NCI-H1048 (cell line): ENCODE results near the gene UBR3.

Experiments
- DNase-seq: peaks from one replicate; lab custom pipeline; 2025; lab: John Stamatoyannopoulos, UW

The UBR3 gene

GRCh38 chr2:170052151-170052550 is 224.9 kb downstream of the UBR3 start:
- DNase-seq: no peak

DNA sequence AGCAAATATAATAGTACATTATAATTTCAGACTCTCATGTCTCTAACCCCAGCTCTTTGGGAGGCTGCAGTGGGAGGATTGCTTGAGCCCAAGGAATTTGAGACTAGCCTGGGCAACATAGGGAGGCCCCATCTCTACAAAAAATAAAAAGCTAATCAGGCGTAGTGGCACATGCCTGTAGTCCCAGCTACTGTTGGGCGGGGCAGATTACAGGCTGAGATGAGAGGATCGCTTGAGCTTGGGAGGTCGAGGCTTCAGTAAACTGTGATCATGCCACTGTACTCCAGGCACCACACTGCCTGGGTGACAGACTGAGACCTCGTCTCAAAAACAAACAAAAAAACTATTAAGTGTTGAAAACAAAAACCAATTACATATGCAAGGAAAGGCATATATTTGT is 227.7 kb downstream of the UBR3 start:
- no peak for DNase-seq

DNA sequence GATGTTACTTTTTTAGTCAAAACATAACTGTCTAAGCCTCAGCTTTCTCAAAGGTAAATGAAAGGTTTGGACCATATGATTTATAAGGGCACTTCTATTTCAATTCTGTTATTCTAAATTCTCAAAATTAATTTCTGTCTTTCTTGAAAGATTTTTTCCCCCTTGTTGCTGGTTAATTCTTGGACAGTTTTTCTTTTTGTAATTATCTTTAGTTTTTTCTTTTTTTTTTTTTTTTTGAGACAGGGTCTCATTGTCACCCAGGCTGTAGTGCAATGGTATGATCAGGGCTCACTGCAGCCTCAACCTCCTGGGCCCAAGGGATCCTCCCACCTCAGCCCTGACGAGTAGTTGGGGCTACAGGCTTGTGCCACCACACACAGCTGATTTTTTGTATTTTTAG is 229.6 kb downstream of the UBR3 start:
- DNase-seq: no peak

- no peak for DNase-seq
These were observed 236.4 kb downstream of the UBR3 start for GRCh38 chr2:170063456-170064235.

- DNase-seq: no peak
These were observed 243.5 kb downstream of the UBR3 start for GRCh38 chr2:170070778-170071177.

- peak; percentile 65 for DNase-seq
These were observed 246.0 kb downstream of the UBR3 start for GRCh38 chr2:170073288-170073687.

- DNase-seq: no peak
These were observed 248.9 kb downstream of the UBR3 start for GRCh38 chr2:170076189-170076588.

DNA sequence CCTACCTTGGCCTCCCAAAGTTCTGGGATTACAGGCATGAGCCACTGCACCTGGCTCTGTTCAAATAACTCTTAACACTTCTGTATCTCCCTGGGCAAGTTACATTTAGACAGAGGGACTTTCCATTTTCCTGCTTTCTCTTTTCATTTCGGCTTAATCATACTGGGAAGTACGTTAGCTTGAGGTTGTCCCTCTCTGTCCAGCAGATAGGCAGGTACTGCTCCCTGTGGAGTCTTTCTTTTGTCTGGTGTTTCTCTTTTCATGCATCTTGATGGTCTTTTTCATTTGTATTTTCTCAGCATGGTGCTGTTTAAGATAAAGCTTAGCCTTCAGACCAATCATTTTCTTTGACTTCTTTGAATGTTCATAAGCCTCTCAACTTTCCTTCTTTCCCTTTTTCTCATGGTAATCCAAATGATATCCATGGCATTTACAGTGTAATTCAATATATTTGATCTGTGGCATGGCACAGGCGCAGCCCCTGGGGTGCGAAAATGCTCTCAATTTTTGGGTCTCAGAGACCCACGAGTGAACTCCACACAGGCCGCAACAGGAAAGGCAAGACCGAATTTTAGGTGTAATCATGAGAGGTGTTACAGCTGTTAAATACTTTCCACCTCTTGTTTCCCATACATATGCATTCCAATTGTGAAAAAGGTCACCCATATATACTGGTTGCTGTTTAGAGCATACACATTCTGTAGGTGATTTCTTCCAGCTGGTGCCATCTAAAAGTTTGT is 250.7 kb downstream of the UBR3 start:
- no peak for DNase-seq

DNA sequence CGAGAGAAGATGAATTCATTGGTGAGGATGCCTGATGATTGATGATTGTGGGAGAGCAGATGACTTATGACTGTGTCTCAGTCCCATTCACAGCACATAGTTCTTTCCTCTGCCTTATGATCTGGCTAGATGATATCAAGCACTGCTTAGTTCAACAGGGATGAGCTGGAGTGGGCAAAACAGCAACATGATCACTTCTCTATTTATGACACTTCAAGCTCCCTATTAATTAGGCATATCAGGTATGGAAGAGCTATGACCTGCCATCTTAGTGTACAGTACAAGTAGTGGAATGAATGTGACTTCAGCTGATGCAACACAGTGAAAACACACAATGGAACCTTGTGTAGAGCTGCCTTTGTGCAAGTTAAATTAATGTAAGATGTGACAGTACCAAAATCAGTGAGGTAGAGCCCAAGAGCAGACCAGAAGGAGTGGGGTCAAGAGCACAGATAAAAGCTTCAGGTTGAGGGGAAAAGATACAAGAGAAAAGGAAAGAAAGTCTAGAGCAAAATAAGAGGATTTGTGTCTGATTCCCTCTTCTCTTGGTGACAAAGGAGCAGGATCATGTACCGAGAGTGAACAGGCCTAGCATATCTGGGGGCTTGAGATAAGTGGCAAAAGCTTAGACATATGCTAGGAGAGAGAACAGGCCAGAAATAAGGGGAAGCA is 257.7 kb downstream of the UBR3 start:
- DNase-seq: no peak

DNA sequence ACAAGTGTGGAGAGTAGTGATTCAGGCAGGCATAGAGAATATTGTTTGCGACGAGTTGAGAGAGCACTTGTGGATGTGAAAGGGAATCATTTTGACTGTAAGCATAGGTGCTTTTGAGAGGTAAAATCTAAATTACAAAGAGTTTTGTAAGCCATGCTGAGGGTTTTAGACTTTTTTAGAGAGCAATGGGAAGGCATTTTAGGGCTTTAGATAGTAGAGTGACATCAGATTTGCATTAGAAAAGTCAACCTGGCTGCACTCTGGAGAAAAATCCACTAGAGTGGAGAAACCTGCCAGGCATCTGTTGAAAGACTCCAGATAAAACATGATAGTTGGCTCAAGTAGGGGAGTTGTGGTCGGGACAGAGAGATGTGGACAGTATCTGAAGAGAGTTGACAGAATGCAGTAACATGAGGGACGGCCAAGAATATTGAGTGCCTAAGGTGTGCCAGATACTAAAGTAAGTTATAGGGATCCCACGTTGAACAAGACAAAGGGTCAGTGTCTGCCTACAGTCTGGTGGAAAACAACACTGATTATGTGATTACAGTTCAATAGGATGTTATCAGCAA is 258.9 kb downstream of the UBR3 start:
- DNase-seq: no peak

- DNase-seq: no peak
These were observed 259.6 kb downstream of the UBR3 start for GRCh38 chr2:170086751-170087412.

- DNase-seq: no peak
These were observed 260.1 kb downstream of the UBR3 start for GRCh38 chr2:170087413-170087793.

GRCh38 chr2:170088776-170089175 is 261.5 kb downstream of the UBR3 start:
- DNase-seq: no peak

DNA sequence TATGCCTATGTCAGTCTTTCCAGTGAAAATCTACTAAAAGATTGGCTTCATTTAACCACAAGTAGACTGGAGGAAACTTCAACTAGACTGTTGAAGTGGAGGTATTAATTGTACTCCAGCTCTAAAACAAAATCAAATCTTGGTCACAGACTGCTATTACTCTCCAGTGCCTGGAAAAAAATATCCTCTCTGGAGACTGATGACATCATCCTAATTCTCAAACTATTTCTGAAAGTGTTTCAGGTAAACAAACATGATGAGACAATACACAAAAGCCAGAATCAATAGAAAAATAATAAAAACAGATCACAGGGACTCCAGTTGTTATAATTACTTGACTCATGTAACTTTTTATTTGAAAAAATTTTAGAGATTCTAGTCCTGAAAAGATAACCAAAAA is 263.0 kb downstream of the UBR3 start:
- DNase-seq: no peak

DNA sequence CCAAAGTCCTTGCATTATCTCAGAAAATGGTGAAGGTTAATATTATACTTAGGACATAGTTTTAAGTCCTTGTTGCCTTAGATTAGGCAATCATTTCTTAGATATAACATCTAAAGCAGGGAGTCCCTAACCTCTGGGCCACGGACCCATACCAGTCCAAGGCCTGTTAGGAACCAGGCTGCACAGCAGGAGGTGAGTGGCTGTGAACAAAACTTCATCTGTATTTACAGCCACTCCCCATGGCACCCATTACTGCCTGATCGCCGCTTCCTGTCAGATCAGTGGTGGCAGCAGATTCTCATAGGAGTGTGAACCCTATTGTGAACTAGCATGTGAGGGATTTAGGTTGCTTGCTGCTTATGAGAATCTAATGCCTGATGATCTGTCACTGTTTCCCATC is 264.2 kb downstream of the UBR3 start:
- DNase-seq: no peak

DNA sequence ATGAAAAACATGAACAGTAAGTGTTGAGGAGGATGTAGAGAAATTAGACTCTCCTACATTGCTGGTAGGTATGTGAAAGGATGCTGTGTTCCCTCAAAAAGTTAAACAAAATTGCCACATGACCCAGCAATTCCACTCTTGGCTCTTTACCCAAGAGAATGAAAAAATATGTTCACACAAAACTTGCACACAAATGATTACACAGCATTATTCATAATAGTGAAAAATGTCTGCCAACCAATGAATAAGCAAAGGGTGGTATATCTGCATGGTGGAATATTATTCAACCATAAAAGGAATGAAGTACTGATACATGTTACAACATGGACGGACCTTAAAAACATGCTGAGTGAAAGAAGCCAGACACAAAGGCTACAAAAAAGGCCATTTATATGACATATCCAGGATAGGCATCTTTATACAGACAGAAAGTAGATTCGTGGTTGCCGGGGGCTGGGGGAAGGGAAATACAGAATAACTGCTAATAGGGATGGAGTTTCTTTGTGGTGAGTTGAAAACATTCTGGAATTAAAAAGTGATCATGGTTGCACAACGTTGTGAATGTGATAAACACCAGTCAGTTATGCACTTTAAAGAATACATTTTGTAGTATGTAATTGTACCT is 265.3 kb downstream of the UBR3 start:
- no peak for DNase-seq

DNA sequence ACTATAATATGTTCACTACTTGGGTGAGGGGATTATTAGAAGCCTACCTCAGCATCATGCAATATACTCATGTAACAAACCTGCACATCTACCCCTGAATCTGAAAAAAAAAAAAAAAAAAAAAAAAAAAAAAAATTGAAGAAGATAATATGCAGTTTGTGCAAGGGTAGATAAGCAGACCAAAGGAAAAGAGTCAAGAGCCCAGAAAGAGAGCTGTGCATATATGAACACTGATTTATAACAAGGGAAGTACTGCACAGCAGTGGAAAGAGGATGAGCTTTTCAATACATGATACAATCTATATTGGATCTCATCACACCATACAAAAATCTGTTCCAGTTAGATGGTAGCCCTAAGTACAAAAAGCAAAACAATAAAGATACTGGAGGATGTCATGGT is 268.1 kb downstream of the UBR3 start:
- no peak for DNase-seq

DNA sequence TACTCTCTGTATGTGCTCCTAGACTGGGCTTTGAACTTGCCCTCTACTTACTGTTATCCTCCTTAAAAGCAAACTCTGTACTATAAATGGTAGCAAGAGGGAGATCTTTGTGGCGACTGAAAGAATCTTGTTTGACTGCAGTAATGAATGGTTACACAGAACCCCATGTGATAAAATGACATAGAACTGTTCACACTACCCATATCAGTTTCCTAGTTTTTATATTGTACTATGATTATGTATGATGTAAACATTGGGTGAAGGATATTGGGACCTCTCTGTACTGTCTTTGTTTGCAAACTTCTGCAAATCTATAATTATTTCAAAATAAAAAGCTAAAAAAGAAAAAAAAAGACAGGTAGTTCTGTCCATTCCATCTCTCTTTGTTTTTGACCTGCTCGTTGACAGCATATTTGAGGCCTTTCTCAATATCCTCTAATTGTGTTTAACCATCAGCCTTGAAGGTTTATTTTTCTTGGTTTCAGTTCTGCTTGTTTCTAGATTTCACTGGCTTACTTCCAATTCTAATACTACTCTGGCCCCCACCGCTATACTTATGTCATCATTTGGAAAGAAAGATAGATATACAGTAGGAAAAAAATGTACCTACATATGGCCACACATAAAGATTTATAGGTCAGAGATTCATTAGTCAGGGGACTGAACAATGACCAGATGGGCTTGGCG is 271.5 kb downstream of the UBR3 start:
- no peak for DNase-seq

GRCh38 chr2:170101789-170102188 is 274.5 kb downstream of the UBR3 start:
- DNase-seq: no peak

DNA sequence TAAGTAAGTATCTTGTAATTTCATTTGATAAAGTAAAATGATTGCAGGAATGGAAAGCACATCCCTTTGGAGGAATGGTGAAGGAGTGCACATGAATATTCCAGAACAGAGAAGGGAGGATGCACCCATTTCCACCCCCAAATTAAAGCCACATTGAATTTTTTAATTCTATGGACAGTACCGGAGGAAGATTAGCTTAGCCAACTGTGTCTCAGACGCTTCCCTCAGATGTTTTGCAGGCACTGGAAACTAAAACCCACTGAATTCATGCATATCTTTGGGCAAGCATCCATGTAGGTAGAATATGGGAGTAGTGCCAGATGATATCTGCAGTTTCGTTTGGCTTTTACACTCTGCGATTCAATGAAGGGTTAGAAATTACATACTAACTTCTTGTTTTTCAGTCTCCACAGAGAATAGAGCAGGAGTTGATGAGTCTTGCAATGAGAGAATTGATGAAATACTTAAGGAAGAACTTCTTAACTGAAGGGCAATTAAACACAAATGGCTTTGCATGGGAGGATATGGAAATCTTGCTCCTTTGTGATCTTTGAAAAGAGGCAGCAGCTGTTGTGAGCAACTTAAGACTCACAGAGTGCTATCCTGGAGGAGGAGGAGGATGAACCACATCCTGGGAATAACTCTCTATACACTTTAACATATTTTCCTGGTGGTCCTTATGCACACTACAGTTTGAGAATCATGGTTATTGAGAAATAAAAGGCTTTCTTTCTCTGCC is 279.0 kb downstream of the UBR3 start:
- no peak for DNase-seq
